Mesenteric fat pad (tissue), 1 donor: Measurements from ENCODE around the gene RGS8. TPM values are rescaled to one million over a fixed set of nuclear protein-coding genes. Genes with fewer than 3 reads are reported as not detected.

ENCODE experiments used
- DNase-seq: peaks from one replicate; pipeline ENCODE4 v3.0.0-alpha.2; 2020; ENCODE audit warnings: low spot score
- total RNA-seq: library from RNA; stranded (reverse); fragmentation: NEBNext Ultra II Directional; extraction: Animal tissue kit (Norgen Biotek cat#: 25700); gene quantifications from one replicate; pipeline ENCODE4 v1.2.1, GENCODE V29; 2021
- donor health status: DM: yes; HTN: yes; CAD: no.

Gene RGS8
- total RNA-seq, 1 donor from 2014 or later, result not detected

DNA sequence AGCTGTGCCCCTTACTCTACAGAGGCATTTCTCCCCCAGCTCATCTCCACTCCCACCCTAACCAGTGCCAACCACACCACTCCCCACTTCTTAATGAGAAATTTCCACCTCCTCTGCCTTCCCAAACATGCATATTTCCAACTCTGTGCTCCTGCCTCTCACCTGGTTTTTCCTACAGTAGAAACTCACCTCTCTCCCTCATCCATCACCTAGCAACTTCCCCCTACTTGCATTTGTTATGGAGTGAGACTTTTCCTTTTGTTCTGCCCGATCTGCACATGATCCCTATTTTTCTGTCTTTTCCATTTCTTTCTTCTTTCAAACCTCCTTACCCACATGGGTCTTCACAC lies 11.9 kb downstream of the RGS8 start:
- no peak for DNase-seq

DNA sequence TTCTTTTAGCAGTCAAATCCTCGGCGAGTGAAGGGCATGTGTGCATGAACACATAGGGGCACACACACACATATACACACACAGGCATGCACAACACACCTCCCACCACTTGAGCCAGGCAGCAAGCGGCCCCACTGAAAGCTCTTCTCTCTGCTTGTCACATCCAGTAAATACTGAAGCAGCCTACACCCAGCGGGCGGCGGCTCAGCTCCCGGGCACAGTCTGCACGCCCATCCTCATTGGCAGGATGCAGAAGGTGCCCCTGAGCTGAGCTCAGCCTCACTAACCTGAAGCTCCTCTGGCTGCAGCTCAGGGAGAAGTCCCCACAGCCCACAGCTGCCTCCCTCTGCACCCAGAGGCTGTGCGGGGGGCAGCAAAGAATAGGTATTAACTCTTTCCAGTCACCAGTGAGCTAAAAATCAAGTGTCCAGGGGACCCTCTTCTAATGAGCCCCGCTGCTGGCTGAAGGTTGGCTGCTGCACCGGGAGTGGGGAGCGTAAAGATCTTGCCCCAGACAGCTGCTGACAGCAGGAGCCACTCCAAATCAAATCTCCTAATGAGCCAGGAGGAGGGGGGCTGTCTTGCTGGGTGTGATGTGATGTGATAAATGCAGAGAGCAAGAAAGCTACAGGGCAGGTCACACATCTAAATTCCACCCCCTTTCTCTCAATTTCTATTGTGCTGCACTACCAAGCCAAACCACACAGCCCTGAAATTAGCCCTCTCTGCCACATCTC lies 12.5 kb downstream of the RGS8 start:
- DNase-seq, result no peak

DNA sequence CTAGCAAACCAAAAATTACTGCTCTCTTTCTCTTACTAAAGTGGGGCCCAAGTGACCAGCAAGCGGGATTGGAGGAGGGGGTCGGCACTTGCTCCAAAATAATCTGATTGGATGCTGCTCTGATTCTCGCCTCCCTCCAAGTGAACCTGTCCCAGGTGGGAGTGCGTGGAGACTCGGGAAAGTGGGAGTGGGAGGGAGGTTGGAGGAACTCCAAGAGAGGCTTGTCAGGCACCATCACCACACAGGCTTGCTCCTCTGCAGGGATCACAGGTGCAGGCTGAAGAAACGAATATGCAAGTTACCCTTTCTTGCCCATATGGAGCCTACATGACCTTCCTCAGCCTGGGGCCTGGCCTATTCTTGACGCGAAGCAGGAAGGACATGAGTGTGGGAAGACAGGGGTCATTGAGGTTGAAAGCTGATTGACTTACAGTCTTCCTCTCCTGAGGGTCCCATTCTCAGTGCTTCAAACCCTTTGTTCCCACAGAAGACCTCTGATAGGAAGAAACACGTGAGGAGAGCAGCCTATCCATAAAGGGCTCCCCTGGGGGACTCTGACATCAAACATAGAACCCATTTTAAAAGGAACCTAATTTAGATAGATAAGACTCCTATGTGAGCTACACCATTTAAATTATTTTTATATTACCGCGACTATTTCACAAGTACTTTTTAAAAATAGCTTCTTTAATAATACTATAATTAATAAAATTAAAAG lies 14.2 kb downstream of the RGS8 start:
- no peak for DNase-seq

DNA sequence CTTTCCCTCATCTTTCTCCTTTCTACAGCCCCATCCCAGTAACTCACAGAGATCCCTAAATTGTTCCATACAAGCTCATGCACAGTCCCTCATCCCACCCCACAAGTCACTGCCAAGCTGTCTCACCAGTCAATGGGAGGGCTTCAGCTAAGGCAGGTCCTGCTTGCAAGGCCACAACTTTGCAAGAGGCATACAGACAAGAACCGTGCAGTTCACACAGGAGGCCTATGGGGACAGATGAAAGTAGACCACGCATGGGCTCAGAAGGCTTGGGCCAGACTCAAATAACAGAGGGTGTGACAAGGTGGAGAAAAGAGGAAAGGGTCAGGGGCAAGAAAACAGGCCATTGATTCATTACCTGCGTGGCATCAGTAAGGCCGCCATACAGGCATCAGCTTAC lies 15.1 kb downstream of the RGS8 start:
- no peak for DNase-seq

DNA sequence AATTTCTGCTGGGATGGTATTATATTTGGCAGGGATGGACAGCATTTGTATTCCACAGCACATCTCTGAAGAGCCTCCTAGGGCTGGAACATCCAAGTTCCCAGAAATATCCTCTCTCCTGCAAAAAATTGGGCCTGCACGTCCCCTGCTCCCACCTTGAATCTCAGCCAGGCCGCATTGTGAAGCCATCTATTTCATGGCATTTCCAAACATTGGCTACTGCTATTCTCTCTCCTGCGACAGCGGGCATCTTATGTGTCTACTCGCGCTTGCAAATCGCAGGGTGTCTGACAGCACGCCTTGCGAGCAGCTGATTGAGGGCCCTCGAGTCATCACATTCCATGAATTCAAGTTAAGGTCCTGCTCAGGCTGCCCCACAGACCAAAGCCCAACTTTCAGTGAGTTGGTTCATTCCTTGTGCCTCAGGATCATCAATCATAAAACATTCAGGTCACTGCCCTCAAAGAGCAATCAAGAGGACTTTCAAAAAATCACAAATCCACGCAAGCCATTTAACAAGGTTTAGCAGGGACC lies 15.8 kb downstream of the RGS8 start:
- no peak for DNase-seq

DNA sequence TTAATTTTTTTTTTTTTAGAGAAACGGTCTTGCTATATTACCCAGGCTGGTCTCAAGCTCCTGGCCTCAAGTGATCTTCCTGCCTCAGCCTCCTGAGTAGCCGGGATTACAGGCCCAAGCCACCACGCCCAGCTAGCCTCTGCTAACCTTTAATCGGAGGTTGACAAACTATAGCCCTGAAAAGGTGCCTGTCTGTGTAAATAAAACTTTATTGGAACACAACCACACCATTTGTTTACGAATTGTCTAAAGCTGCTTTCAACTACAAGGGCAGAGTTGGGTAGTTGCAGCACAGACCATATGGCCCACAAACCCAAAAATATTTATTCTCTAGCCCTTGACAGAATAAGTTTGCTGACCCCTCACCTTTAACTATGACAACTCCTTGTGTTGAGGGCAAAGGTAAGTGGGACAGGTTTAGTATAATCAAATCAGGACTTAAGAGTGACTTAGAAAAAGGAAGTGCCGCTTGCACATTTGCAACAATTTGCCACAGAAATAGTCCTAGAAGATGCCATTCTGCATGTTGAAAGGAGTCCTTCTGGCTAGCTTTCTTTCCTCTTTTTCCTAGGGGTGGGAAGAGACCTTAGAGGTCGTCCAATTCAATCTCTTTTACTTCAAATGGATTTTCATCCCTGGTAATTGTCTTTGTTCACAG lies 16.4 kb downstream of the RGS8 start:
- DNase-seq, result no peak

DNA sequence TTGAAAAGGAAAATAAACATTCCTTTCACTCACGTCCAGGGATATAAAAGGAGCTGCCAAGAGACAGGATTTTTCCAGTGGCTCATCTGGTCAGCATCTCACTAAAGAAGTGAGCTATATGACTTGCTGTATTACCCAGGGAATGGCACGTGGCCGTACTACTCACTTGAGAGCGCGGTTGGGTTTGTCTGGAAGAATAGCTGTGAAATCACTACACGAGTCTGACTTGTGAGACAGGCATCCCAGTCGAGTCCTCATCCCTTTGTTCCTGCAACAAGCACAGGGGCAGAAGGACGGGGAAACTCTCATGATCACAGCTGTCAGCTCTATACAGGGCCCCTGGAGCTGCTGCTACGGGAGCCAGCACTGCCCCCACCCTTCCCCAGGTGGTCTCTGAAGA lies 17.7 kb downstream of the RGS8 start:
- DNase-seq, result no peak

DNA sequence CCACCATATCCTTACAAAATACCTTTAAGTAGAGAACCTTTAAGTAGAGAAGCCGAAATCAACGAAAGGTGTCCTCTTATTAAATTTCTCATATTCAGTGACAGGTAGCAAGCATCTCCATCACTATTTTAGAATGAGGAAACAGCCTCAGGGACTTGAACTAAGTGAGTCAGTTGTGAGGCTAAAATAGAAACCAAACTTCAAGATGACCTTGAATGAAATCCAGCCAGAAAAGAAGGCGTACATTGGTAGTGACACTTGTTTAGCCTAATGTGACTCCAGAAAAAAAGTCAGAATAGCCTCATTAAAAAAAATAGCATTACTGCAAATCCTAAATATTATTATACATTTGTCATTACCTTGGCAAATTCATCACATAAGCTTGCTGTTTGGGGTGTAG lies 20.1 kb downstream of the RGS8 start:
- no peak for DNase-seq

DNA sequence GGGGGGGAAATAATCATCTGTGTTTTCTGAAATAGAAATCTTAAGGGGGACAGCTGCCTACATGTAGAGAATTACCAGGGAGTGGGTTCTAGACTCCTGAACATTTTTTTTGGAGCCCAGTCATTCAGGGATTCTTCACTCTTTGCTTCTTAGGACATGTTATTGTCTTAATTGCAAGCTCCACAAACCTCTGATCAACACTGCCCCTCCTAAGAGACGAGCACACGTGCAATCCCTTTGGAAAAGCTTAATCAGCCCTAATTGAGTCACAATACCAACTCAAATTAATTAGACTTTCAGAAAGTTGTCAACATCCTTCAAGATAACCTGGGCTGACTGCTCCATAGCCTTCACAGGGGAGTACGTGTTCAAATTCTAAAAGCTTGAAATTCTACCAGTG lies 21.4 kb downstream of the RGS8 start:
- no peak for DNase-seq

DNA sequence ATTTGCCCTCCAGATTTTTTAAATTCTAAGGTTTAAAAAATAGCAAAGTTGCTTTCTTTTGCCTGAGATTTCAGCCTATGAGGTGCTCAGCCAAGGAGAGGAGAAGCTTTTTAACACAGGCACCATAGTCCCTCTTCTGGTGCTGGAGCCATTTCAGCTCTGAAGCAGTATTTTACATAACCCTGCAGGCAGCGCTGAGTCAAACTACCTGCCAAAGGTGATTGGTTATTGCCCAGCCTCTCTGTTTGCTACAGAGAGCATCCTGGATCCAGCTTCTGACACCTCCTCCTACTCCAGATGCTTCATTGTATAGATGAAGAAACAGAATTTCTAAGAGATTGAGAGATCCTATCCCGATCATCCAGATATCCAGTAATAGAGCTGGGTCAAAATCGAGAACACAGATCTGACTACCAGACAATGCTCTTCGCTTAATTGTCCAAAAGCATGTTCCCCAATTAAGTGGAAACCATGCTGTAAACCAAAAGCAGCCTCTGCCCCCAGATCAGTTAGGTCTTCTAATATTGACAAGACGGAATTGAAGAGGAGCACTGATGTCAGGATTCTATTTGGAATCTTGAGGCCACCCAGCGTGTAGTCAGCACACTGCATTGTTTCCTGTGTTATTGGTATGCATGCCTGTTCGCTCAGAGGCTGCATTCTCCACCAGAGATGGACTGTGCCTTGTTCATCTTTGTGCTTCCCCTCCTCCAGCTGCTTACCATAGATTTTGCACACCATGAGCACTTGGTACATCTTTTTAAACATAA lies 22.1 kb downstream of the RGS8 start:
- no peak for DNase-seq

DNA sequence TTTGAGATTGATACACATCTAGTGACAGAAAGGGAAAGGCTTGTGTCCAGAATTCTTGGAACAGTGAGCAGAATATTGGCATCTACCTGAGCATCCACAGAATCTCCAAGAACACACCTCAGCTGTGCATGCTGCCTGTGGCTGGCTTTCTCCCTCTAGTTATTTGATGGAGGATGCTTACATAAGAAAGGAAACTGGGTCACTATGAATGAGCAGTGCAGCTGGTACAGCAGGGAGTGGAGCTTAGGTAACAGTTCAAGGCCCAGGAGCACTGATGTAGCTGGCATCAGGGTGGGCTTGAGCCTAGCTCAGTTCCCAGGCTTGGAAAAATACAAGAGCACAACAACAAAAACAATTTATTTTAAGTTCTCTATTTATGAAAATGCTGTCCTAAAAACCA lies 26.3 kb downstream of the RGS8 start:
- no peak for DNase-seq

DNA sequence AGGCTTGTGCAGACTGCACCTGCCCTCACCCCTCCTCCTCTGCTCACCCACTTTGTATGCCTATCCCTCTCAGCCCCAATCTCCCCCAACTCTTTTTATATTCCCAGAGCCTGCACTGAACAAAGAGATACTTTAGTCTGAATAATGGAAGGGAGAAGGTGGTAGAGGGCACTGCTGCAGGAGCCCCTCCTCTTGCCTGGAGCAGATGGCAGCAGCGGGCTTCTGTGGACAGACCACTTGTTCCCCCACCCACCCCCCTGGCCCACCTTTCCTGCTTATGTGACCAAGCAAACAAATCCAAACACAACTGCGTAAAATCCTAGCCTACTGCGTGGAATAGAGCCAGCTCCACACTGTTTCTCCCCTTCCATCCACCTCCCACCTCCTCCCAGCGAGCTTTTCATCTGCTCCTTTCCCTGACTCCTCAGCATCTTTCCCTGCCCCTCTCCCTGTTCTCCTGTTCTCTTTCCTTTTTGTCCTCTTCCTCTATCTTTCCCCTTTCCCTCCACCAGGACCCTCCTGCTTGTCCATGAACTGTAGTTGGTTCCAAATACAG lies 27.5 kb downstream of the RGS8 start:
- DNase-seq, result no peak

DNA sequence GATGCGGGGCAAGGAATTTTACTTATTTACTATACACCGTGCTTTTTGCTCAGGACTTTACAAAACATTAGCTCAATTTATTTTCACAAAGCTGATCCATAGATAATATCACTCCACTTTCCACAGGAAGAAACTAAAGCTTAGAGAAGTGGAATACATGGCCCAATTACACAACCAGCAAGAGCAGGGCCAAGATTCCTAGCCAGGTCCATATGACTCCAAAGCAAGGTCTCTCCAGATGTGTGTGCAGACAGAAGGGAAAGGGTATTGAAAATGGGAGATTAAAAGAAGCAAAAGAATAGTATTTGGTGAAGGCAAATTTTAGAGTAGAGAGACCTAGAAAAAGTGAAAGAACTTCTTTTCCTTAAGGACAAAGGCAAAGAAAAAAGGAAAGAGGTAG lies 30.4 kb downstream of the RGS8 start:
- DNase-seq, result no peak

DNA sequence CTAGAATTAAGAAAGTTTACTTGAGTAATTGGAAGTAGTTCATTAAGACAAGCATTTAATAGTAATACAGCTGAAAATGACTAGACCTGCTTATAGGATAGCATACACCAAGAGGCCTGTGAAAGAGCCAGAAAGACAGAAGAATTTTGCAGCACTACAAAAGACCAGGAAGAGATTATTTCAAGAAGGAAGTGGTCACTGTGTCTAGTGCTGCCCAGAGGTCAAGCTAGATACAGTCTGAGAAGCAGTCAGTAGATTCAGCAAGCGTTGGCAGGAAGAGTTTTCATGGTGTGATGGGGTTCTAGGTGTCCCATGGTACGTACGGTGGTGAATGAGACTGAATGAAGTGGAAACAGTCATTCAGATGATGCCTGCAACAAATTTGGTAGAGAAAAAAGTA lies 31.5 kb downstream of the RGS8 start:
- no peak for DNase-seq

DNA sequence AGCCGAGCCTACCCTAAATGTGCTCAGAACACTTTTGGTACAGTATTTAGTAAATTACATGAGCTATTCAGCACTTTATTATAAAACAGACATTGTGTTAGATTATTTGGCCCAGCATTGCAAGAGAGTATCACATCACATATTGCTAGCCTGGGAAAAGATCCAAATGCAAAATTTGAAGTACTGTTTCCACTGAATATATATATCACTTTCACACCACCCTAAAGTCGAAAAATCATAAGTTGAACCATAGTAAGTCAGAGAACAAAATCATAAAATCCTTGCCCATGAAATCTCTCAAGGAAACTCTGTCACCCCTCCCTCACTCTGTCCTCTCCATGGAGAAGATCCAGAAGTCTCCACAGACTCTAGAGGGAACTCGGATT lies 33.1 kb downstream of the RGS8 start:
- no peak for DNase-seq

DNA sequence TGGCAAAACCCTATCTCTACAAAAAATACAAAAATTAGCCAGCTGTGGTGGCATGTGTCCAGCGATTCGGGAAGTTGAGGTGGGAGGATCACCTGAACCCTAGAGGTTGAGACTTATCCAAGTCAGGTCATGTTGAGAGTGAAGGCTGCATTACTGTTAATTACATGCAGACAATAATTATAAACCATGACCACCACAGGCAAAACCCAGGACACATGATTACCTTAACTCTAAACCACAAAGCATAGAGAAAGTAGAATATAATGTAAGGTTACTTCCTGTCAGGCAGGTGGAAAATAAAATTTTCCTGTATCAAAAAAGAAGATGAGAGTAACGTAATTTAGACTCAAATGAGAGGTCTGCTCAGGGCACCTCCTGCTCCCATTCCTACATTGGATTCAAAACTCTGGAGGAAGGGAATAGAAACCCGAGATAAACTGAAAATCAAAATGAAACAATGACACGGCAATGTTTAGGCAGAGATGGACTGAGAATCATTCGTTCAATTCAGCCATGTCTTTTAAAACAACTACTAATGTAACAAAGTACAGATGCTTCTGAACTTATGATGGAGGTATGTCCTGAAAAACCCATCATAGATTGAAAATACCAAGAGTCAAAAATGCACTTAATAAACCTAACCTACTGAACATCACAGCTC lies 33.6 kb downstream of the RGS8 start:
- DNase-seq, result no peak

DNA sequence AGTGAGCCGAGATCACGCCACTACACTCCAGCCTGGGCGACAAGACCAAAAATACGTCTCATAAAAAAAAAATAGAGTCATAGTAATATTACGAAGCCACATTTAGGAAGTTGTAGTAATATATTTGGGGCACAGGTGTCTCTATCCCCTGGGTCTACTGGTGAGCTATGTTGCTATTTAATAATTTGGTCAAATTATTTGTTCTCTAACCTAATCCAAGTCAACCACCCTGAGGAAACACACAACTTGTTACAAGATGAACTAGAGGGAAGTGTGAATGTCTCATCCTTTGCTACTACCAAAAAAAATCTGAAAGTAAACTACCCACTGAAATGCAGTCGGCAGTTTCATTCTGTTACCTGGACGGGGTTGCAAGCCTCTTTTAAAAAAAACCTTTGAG lies 35.3 kb downstream of the RGS8 start:
- DNase-seq, result no peak

DNA sequence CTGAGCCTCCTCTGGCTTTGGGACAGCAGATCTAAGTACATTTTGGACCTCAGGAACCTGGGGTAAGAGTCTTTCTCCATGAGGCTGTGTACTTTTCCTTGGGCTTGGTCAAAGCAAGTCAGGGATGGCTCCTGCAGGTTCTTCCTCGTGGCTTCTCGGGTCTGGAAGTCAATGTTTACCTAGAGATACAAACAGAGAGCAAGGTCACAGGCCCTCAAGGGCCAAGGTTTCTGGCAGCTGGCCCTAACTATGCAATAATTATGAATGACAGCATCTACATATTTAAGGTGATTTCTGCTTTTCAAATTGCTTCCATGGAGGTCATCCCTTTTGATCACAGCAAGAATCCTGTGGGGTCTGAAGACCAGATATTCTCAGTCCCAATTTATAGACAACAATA lies 37.6 kb downstream of the RGS8 start:
- DNase-seq, result no peak

DNA sequence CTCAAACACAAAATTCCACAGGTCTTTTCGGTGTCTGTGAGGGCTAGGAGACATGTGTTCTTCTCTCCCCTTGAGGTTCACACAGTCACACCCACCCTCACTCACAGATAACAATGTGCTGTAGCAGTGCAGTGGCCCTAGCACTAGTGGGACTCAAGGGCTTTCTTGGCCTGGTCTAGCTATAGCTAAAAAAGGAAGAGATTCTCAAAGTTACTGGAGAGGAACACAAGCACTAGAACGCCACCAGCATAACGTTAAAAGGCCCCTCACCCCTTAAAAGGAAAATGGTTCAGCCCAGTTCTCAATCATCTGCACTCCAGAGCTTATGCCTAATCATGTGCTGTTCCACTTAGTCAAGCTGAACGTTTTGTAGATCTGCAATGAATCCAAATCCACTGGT lies 39.5 kb downstream of the RGS8 start:
- no peak for DNase-seq

DNA sequence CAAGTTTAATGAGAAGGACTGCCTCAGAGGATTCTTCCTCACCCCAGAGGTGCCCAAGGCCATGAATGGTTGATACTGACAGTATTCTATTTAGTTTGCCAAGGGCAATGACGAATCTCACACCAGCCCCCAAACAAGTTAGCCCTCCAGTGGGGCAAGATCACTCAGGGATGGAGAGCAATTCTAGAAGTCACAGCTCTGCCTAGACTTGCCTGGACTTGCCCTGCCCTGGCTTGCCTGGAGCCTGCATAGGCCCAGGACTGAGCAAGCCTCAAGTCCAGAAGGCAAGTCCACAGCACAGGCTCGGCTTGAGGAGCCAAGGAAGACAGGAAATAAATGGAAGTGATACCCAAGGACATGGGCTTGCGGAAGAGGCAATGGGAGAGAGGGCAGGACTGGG lies 40.7 kb downstream of the RGS8 start:
- no peak for DNase-seq

DNA sequence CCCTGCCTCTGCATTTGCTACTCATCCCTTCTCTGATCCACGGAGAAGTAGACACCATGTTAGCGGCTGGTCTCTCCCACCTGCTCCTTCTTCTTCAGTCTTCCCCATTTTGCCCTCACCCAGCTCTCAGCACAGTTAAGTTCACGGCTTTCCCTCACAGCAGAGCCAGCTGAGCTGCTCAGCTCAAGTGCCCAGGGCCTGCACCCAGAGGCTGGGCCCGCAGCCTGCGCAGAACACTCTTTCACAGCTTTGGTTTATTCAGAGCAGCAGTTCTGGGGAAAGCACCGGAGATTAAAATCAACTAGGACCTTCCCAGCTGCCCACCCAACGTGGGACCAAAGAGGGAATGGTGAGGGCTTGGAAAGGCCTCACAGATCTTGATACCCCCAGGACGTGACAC lies 41.9 kb downstream of the RGS8 start:
- no peak for DNase-seq
